GM12892 (cell line): Measurements from ENCODE around the gene LCN2.
"Not testable (repeated sequence)": the region's sequence is repeated elsewhere in the genome, so short reads cannot be mapped to it uniquely, and the experiment has no call there.

Experiments
- DNase-seq: peaks from one replicate; pipeline ENCODE4 v3.0.0; 2011; ENCODE audit not compliant: insufficient read length
- FAIRE-seq: peaks from 2 replicates; lab custom pipeline; 2011; peaks lifted over from hg19 to GRCh38; lab: Jason Lieb, UNC
- POLR2A ChIP-seq: IDR thresholded peaks from 2 replicates; pipeline ENCODE4 v1.6.1; 2011; ENCODE audit warnings: low read depth, low read length, control low read depth
- POLR2AphosphoS5 ChIP-seq: IDR thresholded peaks from 2 replicates; pipeline ENCODE4 v1.6.1; 2011; ENCODE audit warnings: low read depth, low read length, control low read depth
- TAF1 ChIP-seq: IDR thresholded peaks from 2 replicates; pipeline ENCODE4 v1.6.1; 2011; ENCODE audit warnings: low read depth, mild to moderate bottlenecking, control low read depth, low read length, borderline replicate concordance

LCN2 gene

DNA sequence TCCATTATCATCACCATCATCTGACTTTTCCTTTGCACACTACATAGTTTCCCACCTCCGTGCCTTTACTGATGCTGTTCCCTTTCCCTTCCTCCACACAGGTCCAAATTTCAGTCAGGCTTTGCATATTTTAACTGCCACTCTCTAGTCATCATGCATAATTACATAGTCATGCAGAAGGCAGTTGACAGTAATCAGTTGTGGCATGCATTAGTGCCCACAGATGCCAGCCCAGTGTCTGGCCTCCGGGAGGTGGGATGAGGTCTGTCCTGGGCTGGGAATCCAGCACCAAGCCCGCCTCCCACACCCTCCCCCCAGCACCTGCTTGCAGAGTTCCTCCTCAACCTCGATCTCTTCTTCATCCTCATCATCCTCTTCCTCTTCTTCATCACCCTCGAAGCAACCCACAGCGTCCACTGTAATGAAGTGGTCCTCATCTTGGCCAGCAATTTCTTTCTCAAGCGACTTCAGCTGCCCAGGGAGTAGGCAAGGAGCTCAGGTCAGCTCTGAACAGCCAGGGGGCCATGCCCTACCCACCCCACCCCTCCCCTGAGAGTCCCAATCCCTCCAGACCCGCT, 19.6 kb downstream of the LCN2 start:
- DNase-seq (no peak), FAIRE-seq (no peak)
- no peak for TF ChIP-seq TAF1
- TF ChIP-seq POLR2A: no peak
- TF ChIP-seq POLR2AphosphoS5: no peak

DNA sequence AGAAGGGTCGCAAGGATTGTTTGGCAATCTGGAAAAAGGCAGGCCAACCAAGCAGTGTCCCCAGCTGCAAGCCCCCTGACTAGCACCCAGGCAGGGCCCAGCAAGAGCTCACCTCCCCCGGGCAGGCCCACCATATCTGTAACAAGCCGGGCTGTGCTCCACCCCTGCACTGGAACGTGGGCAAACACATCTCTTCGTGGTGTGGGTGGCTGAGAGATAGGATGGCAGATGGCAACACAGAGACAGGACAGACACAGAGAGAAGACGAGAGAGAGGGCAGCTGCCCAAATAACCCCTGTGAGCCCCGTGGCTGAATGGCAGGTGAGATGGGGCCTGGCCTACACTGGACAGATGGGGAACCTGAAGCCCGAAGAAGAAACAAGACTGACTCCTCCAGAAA, 20.2 kb downstream of the LCN2 start:
- TF ChIP-seq POLR2A (no peak), POLR2AphosphoS5 (no peak), TAF1 (no peak)
- no peak for FAIRE-seq

DNA sequence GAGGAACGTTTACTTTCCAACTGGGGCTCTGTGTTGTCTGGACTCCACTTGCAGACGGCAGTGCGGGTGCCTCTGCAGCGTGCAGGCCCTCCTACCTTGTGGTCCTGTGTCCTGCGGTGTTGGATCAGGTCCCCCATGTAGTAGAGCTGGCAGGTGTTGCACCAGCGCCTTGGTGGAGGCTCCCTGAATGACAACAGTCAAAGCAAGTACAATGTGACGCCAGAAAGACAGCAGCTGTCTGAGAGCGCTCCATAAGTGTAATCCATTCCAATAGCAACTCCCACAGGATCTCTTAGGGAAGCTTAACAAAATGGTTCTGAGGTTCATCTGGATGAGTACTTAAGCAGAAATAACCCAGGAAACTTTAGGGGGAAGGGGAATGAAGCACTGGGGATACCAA, 20.7 kb downstream of the LCN2 start:
- FAIRE-seq (no peak), DNase-seq (no peak)
- TF ChIP-seq POLR2AphosphoS5 (no peak), TAF1 (no peak), POLR2A (no peak)

More for the DNA sequence above, 20.2 kb downstream of the LCN2 start:
- no peak for DNase-seq

DNA sequence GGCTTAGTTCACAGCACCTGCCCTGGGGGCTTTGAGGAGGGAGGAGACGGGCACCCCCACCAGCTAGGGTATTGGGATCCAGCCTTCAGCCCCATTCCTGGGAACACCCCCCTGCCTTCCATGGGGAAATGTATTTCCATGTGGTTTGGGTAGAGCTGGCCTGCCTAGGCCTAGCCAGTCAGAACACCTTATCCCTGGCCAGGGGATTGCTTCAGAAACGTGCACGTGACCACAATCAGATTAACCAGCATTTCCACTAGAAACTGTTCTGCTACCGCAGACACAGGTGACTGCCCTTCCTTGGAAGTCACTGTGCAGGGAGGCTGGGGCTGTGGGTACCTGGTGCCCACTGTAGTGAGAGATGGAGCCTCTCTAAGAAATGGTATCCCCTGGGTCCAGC, 24.8 kb downstream of the LCN2 start:
- TF ChIP-seq POLR2AphosphoS5 (no peak), POLR2A (no peak), TAF1 (no peak)
- FAIRE-seq (no peak), DNase-seq (no peak)

DNA sequence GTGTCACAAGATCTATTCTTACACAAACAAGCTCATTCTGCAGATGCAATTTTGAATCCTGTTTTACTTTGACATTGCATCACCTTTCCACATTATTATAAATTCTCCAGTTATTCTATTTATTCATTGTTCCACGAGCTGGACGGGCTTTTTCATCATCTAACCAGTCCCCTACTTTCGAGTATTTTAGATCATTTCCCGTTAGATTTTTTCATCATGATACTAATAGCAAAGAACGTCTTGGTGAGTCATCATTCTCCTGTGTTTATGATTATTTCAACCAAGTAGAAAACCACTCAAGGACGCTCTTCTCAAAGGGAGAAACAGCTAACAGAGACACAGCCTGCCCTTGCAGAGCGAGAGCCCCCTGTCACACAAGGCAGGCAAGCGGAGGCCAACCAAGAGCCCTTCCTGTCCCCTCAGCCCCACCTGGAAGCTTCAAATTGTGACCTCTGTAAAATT, 25.9 kb downstream of the LCN2 start:
- no peak for FAIRE-seq
- no peak for DNase-seq
- TF ChIP-seq TAF1 (no peak), POLR2A (no peak), POLR2AphosphoS5 (no peak)

DNA sequence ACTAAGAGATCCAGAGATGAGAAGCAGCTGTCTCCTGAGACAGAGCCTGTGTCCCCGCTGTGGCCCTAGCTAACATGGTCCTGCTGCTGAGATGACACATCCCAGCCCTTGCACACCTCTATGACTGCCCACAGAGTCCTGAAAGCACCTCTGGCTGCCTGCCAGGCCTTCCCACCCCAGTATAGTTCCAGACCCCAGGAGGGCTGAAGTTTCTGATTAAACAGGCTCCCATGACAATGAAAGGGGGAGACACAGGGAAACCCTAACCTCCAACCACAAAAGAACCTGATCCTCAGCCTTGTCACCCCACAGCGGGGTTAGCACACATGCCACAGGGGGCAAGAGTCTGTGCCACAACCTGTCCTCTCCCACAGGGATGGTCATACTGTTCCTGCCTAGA, 26.5 kb downstream of the LCN2 start:
- DNase-seq (no peak), FAIRE-seq (no peak)
- TF ChIP-seq POLR2A (no peak), POLR2AphosphoS5 (no peak), TAF1 (no peak)

DNA sequence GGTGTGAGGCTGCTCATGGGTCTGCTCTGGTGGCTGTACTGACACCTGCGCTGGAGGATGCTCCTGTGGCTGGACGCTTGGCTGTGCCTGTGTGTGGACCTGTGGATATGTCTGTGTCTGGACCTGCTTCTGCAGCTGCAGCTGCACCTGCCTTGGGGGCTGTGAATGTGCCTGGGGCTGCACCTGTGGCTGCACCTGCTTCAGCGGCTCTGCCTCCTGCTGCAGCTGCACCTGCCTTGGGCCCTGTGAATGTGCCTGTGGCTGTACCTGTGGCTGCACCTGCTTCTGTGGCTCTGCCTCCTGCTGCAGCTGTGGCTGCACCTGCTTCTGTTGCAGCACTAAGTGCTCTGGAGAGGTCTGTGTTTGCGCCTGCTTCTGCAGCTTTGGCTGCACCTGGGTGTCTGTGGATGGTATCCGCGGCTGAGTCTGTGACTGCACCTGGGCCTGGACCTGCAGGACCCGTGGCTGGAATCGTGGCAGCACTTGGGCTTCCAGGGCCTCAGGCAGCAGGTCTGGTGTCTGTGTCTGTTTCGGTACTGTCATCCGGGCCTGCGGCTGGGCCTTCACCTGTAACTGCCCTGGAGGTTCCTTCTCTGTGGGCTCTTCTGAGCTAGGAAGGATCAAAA, 29.7 kb downstream of the LCN2 start:
- TF ChIP-seq POLR2A: no peak
- TF ChIP-seq TAF1: no peak
- no peak for TF ChIP-seq POLR2AphosphoS5
- DNase-seq (no peak), FAIRE-seq (no peak)

DNA sequence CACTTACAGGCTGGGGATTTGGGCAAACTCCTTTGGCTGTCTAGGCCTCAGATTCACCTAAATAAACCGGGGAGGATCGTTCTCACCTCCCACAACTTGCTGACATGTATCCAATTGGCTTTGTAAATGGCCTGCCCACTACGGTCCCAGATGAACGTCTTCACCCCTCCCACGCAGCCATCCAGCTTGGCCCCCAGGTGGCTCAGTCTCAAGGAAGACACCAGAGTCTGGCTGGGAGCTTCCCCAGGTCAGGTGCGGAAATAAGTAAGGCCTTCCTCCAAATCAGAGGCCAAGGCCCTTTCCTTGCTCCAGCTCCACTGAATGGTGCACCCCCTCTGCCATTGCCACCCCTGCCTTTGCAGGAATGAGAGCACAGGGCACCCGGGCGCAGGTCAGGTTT, 30.7 kb downstream of the LCN2 start:
- TF ChIP-seq POLR2AphosphoS5 (no peak), POLR2A (no peak), TAF1 (no peak)
- no peak for FAIRE-seq

DNA sequence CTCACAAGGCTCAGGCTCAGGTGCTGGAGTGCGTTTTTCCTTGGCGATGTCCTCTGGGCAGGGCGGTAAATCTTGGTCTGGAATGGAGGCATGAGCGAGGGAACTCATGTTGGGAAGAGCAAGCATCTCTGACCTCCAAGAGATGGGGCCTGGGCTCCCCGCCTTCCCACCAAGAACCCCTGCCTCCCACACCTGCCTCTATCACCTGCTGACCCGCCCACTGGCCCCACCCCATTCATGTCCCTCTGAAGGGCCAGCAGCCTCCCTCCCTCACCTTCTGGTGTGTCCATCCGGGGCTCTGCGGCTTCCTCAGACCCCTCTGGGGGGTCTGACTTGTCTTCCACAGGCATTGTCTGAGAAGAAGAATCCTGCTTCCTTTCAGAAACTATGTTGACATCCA, 31.2 kb downstream of the LCN2 start:
- TF ChIP-seq POLR2A: no peak
- TF ChIP-seq POLR2AphosphoS5: no peak
- no peak for TF ChIP-seq TAF1
- FAIRE-seq (no peak), DNase-seq (no peak)

More for the DNA sequence above, 30.7 kb downstream of the LCN2 start:
- no peak for DNase-seq

DNA sequence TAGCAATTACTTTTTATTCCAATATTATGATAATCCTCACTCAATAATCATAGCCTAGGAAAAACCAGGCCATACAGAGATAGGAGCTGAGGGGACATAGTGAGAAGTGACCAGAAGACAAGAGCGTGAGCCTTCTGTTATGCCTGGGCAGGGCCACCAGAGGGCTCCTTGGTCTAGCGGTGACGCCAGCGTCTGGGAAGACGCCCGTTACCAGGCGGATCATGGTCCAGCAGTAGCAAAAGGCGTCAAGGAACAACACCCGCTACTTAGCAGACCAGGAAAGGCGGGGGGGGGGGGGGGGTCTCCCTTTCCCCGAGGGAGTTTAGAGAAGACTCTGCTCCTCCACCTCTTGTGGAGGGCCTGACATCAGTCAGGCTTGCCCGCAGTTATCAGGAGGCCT, 32.2 kb downstream of the LCN2 start:
- not testable (repeated sequence) for FAIRE-seq, DNase-seq

DNA sequence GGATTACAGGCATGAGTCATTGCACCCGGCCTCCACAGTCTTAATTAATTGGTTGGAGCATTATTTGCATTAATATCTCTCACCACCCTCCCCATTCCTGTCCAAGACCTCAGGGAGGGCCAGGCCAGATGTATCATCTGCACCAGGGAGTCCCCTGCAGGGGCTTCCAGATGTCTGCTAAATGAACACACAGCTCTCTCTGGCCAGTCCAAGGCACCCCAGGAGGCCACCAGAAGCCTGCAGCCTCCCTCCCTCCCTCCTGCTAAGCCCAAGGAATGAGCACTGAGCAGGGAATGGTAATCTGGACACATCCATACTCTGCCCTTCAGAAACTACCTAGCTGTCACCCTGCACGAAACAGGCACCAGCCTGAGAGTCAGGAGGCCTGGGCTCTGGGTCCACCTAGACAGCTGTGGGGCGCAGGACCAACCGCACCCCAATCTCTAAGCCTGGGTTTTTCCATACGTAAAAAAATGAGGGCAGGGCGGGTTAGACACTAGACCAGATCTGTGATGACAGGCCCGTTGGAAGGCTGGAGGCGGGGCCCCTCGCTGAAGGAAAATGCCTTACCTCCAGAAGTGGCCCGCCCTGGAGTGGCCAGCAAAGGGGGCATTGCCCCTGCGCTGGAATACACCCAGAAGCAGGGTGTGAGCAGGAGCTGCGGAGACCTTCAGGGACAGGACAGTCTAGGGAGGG, 33.8 kb downstream of the LCN2 start:
- no peak for FAIRE-seq
- TF ChIP-seq TAF1 (no peak), POLR2AphosphoS5 (no peak), POLR2A (no peak)
- no peak for DNase-seq

DNA sequence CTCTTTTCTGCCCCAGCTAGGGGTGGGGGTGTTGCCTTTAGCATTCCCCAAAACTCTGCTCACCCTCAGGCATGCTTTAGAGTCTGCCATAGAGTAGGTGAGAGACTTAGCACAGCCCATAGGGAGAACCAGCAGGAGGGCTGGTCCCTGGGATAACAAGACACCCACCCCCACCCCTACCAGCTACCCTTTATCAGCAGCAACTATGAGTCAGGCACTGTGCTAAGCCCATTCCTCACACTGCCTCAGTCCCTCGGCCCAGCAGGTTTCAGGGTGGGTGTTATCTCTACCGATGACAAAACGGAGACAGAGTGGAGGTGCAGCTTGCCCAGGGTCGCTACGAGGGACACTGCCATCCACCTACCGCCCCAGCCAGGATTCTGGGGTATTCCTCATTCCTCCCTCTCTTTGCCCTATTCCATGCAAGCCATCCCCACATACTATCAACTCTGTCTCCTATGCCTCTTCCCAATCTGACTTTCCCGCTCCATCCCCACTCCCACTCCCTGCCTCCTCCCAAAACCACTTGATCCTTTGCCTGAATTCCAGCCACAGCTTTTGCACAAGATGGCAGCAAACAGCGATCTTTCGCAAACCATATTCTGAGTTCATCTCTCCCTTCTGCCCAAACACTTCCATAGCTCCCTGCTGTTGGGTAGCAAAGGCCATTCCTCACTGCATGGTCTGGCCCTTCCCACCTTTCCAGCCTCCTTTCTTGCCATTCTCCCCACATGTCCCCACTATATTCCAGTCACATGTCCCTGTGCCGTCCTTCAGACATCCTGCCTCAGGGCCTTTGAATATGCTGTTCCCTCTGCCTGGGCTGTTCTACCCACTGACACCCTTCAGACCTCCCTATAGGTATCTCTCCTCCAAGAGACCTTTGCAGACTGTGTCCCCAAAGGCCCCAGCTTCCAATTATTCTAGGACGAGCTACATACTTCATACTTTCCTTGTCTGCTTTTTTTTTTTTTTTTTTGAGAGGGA, 37.0 kb downstream of the LCN2 start:
- TF ChIP-seq TAF1 (no peak), POLR2A (no peak), POLR2AphosphoS5 (no peak)
- FAIRE-seq (no peak), DNase-seq (no peak)
